Ascending aorta (tissue), 2 donors: Measurements from ENCODE around the gene SPSB1. TPM values are rescaled to one million over a fixed set of nuclear protein-coding genes. Genes with fewer than 3 reads are reported as not detected.

Experiments used
- DNase-seq, 2 donors: peaks; one replicate each; pipeline ENCODE4 v3.0.0-alpha.2; 2019; ENCODE audit warnings: low spot score in 2 of 2
- H3K27ac ChIP-seq, 2 donors: fragments of 200-600 bp; sonication (generic); one replicate each; pipeline ENCODE4 v1.5.1; 2016 to 2017; ENCODE audit warnings: mild to moderate bottlenecking in 1 of 2
- H3K27me3 ChIP-seq: fragments of 200-600 bp; sonication (generic); one replicate; pipeline ENCODE4 v1.5.1; 2017
- H3K36me3 ChIP-seq, 2 donors: fragments of 200-600 bp; sonication (generic); one replicate each; pipeline ENCODE4 v1.5.1; 2016
- H3K4me1 ChIP-seq, 2 donors: fragments of 200-600 bp; sonication (generic); one replicate each; pipeline ENCODE4 v1.5.1; 2016 to 2017; ENCODE audit warnings: mild to moderate bottlenecking in 1 of 2
- H3K4me3 ChIP-seq, 2 donors: fragments of 200-600 bp; sonication (generic); one replicate each; pipeline ENCODE4 v1.5.1; 2016 to 2017; ENCODE audit warnings: mild to moderate bottlenecking in 1 of 2
- H3K9me3 ChIP-seq, 2 donors: fragments of 200-600 bp; sonication (generic); one replicate each; pipeline ENCODE4 v1.5.1; 2016
- intact Hi-C: fragments of 100-400 bp; cut with DNase I; formaldehyde crosslinking; loops from one replicate; pipeline ENCODE4 v1.15.1; 2023
- total RNA-seq: library from RNA; depleted of rRNA; stranded (reverse); fragments of >200 nt; gene quantifications from one replicate; pipeline ENCODE4 v1.1.0, GENCODE V29; 2016
- TF ChIP-seq, protein P1 (sequence below), 3 experiments: fragments of 200-600 bp in 2 of 3; fragments of 450-650 bp in 1 of 3; sonication (generic) in 2 of 3; IDR thresholded peaks; one replicate each; pipeline ENCODE4 v1.5.1; 2016 to 2019; ENCODE audit warnings: antibody characterized with exemption in 3 of 3, mild to moderate bottlenecking in 1 of 3, moderate library complexity in 1 of 3

The SPSB1 gene
- total RNA-seq, 1 donor from 2014 or later, result 64.9 TPM

GRCh38 chr1:9311479-9311878 lies 18.8 kb downstream of the SPSB1 start:
- intact Hi-C loops, result loop anchor here (5.0 kb wide), 1 partner anchor 41 kb away; no protein-coding TSS in a partner anchor
- TF ChIP-seq, protein P1, sequence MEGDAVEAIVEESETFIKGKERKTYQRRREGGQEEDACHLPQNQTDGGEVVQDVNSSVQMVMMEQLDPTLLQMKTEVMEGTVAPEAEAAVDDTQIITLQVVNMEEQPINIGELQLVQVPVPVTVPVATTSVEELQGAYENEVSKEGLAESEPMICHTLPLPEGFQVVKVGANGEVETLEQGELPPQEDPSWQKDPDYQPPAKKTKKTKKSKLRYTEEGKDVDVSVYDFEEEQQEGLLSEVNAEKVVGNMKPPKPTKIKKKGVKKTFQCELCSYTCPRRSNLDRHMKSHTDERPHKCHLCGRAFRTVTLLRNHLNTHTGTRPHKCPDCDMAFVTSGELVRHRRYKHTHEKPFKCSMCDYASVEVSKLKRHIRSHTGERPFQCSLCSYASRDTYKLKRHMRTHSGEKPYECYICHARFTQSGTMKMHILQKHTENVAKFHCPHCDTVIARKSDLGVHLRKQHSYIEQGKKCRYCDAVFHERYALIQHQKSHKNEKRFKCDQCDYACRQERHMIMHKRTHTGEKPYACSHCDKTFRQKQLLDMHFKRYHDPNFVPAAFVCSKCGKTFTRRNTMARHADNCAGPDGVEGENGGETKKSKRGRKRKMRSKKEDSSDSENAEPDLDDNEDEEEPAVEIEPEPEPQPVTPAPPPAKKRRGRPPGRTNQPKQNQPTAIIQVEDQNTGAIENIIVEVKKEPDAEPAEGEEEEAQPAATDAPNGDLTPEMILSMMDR (IDR thresholded peaks at IDR 0.05), result no peak
- Histone ChIP-seq H3K27me3 (no peaks in the 10 kb centered on the region), H3K4me3 (peak overlapping the region in 1 of 2 donors; percentile 0), H3K4me1 (peaks cover 26 to 45% of the 10 kb centered on the region in 2 donors), H3K27ac (peak overlapping the region in 1 of 2 donors; percentile 47), H3K36me3 (peaks cover 0 to 2% of the 10 kb centered on the region in 2 donors), H3K9me3 (no peaks in the 10 kb centered on the region)
- no peak for DNase-seq

DNA sequence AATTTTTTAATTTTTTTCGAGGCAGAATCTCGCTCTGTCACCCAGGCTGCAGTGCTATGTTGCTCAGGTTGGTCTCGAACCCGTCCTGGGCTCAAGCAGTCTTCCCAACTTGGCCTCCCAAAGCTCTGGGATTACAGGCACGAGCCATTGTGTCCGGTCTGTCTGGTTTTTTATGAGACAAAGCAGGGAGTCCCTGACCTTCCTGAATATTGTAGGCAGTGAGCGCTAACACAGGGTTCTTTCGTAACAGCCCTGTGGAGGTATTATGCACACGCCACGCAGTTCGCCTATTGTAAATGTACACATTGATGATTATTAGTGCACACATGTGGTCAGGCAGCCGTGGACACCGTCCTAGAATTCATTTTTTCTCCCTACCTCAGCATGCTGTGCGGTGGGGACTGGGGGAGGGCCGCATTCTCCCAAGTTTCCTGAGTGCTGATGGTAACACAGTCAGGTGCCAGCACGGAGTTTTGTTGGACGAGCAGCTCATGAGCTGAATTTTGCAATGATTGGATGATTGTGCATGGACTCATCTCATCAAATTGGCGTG lies 19.6 kb downstream of the SPSB1 start:
- Histone ChIP-seq H3K9me3 (no peaks in the 10 kb centered on the region), H3K27me3 (no peaks in the 10 kb centered on the region), H3K4me1 (peaks cover 27 to 50% of the 10 kb centered on the region in 2 donors), H3K27ac (peak overlapping the region in 1 of 2 donors; percentile 47), H3K4me3 (no peak overlapping the region), H3K36me3 (peaks cover 0 to 5% of the 10 kb centered on the region in 2 donors)
- TF ChIP-seq, protein P1 (IDR thresholded peaks at IDR 0.05), result no peak
- intact Hi-C loops, result loop anchor here (5.0 kb wide), 1 partner anchor 40 kb away; no protein-coding TSS in a partner anchor
- no peak for DNase-seq

DNA sequence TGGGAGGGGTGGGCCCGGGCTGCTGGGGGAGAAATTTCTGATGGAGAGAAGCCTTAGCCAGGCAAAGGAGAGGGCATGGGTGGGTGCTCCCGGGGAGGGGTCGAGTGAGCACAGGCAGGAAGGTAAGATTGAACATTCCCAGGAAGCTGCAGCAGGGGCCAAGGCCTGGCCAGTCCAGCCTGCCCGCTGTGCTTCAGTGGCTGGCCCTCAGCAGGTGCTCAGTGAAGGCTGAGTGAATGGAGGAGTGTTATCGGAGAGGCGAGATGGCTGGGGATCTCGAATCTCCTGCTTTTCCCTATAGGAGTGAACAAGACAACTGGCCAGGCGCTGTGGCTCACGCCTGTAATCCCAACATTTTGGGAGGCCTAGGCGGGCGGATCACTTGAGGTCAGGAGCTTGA lies 20.9 kb downstream of the SPSB1 start:
- H3K36me3 ChIP-seq, result peaks cover 0 to 5% of the 10 kb centered on the region in 2 donors
- H3K9me3 ChIP-seq, result no peaks in the 10 kb centered on the region
- DNase-seq, result no peak
- H3K27me3 ChIP-seq, result no peaks in the 10 kb centered on the region
- H3K4me1 ChIP-seq, result peaks cover 30 to 55% of the 10 kb centered on the region in 2 donors
- no peak overlapping the region for H3K4me3 ChIP-seq
- peak overlapping the region in 1 of 2 donors; percentile 95 for H3K27ac ChIP-seq
- TF ChIP-seq, protein P1 (IDR thresholded peaks at IDR 0.05), result no peak
- intact Hi-C loops, result loop anchor here (5.0 kb wide), 1 partner anchor 39 kb away; no protein-coding TSS in a partner anchor

GRCh38 chr1:9314111-9314510 lies 21.4 kb downstream of the SPSB1 start:
- H3K9me3 ChIP-seq, result no peaks in the 10 kb centered on the region
- no peaks in the 10 kb centered on the region for H3K27me3 ChIP-seq
- no peak overlapping the region for H3K4me3 ChIP-seq
- peaks cover 0 to 5% of the 10 kb centered on the region in 2 donors for H3K36me3 ChIP-seq
- peaks cover 30 to 58% of the 10 kb centered on the region in 2 donors for H3K4me1 ChIP-seq
- TF ChIP-seq, protein P1 (IDR thresholded peaks at IDR 0.05), result no peak
- intact Hi-C loops, result loop anchor here (5.0 kb wide), 1 partner anchor 38 kb away; no protein-coding TSS in a partner anchor
- H3K27ac ChIP-seq, result peak overlapping the region in 1 of 2 donors; percentile 95
- DNase-seq, result no peak

GRCh38 chr1:9314711-9315379 lies 22.2 kb downstream of the SPSB1 start:
- DNase-seq, result no peak
- Histone ChIP-seq H3K27ac (peak overlapping the region in 1 of 2 donors; percentile 95), H3K36me3 (peaks cover 0 to 5% of the 10 kb centered on the region in 2 donors), H3K4me1 (peaks cover 27 to 60% of the 10 kb centered on the region in 2 donors), H3K4me3 (peak overlapping the region in 1 of 2 donors; percentile 2), H3K27me3 (no peaks in the 10 kb centered on the region), H3K9me3 (no peaks in the 10 kb centered on the region)
- TF ChIP-seq, protein P1 (IDR thresholded peaks at IDR 0.05), result no peak
- intact Hi-C loops, result loop anchor here (5.0 kb wide), 1 partner anchor 37 kb away; no protein-coding TSS in a partner anchor
